ENCODE results near the gene NUDT14.

NUDT14 gene

DNA sequence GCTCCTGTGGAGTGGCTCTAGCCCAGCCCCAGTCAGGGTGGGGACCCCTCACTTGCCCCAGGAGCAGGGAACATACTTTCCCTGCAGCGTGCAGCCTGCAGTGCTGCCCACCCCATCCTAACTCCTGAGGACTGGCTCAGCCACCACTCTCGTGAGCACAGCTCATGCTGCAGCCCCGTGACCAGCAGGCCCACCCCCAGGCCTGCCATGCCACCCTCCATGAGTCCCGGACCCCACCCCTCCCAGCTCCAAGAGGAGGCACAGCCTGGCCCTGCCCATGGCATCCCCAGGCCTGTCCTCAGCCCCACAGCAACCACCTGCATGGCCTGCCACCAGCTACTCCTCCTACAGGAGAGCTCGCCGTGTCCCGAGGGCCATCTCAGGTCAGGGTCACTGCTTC lies 8.6 kb downstream of the NUDT14 start:
- H3K27ac ChIP-seq (ENCODE audit: low read length): no peak overlapping the region
- H3K4me1 ChIP-seq (ENCODE audit: low read length): peaks cover 12% of the 10 kb centered on the region; the same call in 1 of the 2 replicates
- H2AFZ ChIP-seq (ENCODE audit: low read depth, low read length): no peak overlapping the region
- no peak overlapping the region for H3K4me3 ChIP-seq (ENCODE audit: low read length)
- no peaks in the 10 kb centered on the region for H4K20me1 ChIP-seq (ENCODE audit: insufficient read depth, low read length)
- no peak for TF ChIP-seq EZH2phosphoT487 (IDR thresholded peaks at IDR 0.05; ENCODE audit: low read depth)
- TF ChIP-seq, protein P1, sequence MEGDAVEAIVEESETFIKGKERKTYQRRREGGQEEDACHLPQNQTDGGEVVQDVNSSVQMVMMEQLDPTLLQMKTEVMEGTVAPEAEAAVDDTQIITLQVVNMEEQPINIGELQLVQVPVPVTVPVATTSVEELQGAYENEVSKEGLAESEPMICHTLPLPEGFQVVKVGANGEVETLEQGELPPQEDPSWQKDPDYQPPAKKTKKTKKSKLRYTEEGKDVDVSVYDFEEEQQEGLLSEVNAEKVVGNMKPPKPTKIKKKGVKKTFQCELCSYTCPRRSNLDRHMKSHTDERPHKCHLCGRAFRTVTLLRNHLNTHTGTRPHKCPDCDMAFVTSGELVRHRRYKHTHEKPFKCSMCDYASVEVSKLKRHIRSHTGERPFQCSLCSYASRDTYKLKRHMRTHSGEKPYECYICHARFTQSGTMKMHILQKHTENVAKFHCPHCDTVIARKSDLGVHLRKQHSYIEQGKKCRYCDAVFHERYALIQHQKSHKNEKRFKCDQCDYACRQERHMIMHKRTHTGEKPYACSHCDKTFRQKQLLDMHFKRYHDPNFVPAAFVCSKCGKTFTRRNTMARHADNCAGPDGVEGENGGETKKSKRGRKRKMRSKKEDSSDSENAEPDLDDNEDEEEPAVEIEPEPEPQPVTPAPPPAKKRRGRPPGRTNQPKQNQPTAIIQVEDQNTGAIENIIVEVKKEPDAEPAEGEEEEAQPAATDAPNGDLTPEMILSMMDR (IDR thresholded peaks at IDR 0.05; ENCODE audit: low read depth, low read length): no peak
- H3K9ac ChIP-seq (ENCODE audit: low read length): no peak overlapping the region
- H3K27me3 ChIP-seq (ENCODE audit: low read depth, low read length): peaks cover 9% of the 10 kb centered on the region
- H3K36me3 ChIP-seq (replicated peaks; ENCODE audit: low read depth, low read length): no peaks in the 10 kb centered on the region
- H3K9me3 ChIP-seq (ENCODE audit: insufficient read depth, low read length): no peaks in the 10 kb centered on the region
- no peak overlapping the region for H3K4me2 ChIP-seq (ENCODE audit: low read length)
- no peaks in the 10 kb centered on the region for H3K79me2 ChIP-seq (ENCODE audit: low read length)

DNA sequence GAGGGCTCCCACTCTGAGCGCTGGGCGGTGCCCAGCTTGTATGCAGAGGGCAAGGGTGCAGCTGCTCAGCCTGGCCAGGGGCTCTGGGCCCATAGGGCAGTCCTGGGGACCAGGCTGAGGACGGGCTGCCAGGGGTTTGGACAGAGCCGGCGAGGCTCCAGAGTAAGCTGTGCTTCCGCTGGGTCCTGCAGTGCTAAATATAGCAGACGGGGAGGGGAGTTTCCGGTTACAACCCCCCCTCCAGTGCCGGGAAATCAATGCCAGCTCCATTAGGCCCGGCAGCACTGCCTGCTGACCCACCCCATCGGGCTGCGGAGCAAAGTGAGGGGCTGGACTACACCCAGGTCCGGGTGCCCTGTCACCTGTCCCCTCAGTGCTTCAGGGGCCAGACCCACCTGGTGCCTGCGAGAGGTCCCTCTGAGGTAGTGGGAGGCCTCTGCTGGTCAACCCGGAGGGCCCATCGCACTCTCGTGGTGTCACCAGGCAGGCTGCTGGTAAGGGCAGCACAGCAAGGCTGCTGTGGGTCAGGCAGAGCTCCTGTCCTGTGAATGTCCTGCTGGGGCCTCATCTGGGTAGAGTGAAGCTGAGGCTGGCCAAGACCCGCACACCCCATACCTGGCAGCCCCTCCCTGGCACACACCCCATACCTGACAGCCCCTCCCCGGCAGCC lies 10.0 kb downstream of the NUDT14 start:
- H3K36me3 ChIP-seq (replicated peaks; ENCODE audit: low read depth, low read length): no peaks in the 10 kb centered on the region
- H3K27me3 ChIP-seq (ENCODE audit: low read depth, low read length): peaks cover 9% of the 10 kb centered on the region
- TF ChIP-seq, protein P1 (IDR thresholded peaks at IDR 0.05; ENCODE audit: low read depth, low read length): no peak
- no peak for TF ChIP-seq EZH2phosphoT487 (IDR thresholded peaks at IDR 0.05; ENCODE audit: low read depth)
- H3K4me1 ChIP-seq (ENCODE audit: low read length): peaks cover 10% of the 10 kb centered on the region; the same call in 1 of the 2 replicates
- no peak overlapping the region for H3K27ac ChIP-seq (ENCODE audit: low read length)
- H3K4me2 ChIP-seq (ENCODE audit: low read length): no peak overlapping the region
- H3K9ac ChIP-seq (ENCODE audit: low read length): no peak overlapping the region
- H3K4me3 ChIP-seq (ENCODE audit: low read length): no peak overlapping the region
- H2AFZ ChIP-seq (ENCODE audit: low read depth, low read length): no peak overlapping the region
- H3K79me2 ChIP-seq (ENCODE audit: low read length): no peaks in the 10 kb centered on the region
- no peaks in the 10 kb centered on the region for H4K20me1 ChIP-seq (ENCODE audit: insufficient read depth, low read length)
- no peaks in the 10 kb centered on the region for H3K9me3 ChIP-seq (ENCODE audit: insufficient read depth, low read length)

DNA sequence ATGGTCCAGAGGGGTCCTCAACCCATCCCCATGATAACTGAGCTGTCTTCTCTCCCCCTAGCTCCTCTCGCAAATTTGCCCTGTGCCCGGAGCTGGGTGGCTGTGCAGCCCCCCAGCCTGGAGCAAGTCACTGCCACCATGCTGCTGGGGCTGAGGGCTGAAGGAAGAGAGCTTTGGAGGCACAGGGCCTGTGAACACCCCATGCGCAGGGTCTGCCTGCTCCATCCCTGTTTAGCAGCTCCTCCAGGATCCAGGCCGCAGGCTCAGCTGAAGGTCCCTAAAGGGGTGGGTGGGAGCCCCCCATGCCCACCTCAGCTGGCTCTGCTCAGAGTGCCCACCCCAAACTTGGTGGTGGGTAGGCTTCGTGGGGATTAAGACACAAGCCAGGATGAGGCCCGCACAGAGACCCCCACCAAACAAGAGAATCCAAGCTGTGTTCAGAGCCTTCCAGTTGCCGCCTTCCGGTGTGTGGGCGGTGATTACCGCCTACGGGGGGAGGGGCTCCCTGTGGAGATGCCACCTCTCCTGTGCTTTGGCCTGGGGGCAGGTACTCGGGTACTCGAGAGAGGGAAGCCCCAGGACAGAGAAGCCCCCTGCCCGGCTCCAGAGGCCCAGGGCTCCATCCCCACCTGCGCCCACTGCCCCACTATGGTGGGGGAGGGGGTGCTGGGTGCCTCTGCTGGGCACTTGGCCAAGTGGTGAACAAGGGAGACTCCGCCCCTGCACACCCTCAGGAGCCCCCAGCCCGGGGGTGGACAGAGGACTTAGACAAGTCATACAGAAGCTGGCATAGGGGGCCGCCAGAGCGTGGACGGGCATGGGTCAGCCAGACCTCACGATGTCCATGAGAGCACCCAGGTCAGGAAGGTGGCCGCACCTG lies 11.1 kb downstream of the NUDT14 start:
- Histone ChIP-seq H3K4me1 (ENCODE audit: low read length) (peaks cover 6% of the 10 kb centered on the region; the same call in 1 of the 2 replicates), H2AFZ (ENCODE audit: low read depth, low read length) (no peak overlapping the region), H3K79me2 (ENCODE audit: low read length) (no peaks in the 10 kb centered on the region), H4K20me1 (ENCODE audit: insufficient read depth, low read length) (no peaks in the 10 kb centered on the region), H3K27ac (ENCODE audit: low read length) (no peak overlapping the region), H3K4me2 (ENCODE audit: low read length) (no peak overlapping the region), H3K36me3 (replicated peaks; ENCODE audit: low read depth, low read length) (no peaks in the 10 kb centered on the region), H3K4me3 (ENCODE audit: low read length) (no peak overlapping the region), H3K27me3 (ENCODE audit: low read depth, low read length) (peaks cover 9% of the 10 kb centered on the region), H3K9ac (ENCODE audit: low read length) (no peak overlapping the region), H3K9me3 (ENCODE audit: insufficient read depth, low read length) (no peaks in the 10 kb centered on the region)
- no peak for TF ChIP-seq EZH2phosphoT487 (IDR thresholded peaks at IDR 0.05; ENCODE audit: low read depth)
- TF ChIP-seq, protein P1 (IDR thresholded peaks at IDR 0.05; ENCODE audit: low read depth, low read length): no peak

DNA sequence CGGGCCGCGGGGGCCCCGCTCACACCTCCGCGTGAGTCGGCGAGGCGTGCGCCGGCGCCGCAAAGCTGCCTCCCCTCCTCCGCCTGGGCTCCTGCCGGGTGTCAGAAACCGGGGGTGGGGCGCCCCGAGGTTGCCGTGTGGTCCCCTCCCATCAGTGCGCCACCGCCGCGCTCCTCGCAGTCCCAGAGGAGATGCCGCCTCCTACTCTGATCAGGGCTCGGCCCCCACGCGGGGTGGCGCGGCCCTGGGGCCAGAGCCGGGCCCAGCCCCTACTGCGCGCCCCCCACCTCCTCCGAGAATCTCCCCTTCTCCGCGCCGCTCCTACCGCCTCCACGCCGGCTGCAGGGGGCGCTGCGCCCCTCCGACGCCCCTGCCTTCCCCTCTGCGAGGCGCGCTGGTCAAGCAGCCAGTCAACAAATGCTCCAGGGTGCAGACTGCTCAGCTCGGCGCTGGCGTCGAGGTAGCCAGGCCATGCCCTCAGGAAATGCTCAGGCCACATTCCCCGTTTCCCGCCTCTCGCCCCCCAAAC lies 12.1 kb downstream of the NUDT14 start:
- H3K9me3 ChIP-seq (ENCODE audit: insufficient read depth, low read length): no peaks in the 10 kb centered on the region
- no peaks in the 10 kb centered on the region for H4K20me1 ChIP-seq (ENCODE audit: insufficient read depth, low read length)
- no peaks in the 10 kb centered on the region for H3K4me1 ChIP-seq (ENCODE audit: low read length)
- H3K79me2 ChIP-seq (ENCODE audit: low read length): no peaks in the 10 kb centered on the region
- no peak overlapping the region for H3K4me3 ChIP-seq (ENCODE audit: low read length)
- no peak overlapping the region for H3K4me2 ChIP-seq (ENCODE audit: low read length)
- no peaks in the 10 kb centered on the region for H3K36me3 ChIP-seq (replicated peaks; ENCODE audit: low read depth, low read length)
- no peak overlapping the region for H3K9ac ChIP-seq (ENCODE audit: low read length)
- no peak for TF ChIP-seq EZH2phosphoT487 (IDR thresholded peaks at IDR 0.05; ENCODE audit: low read depth)
- TF ChIP-seq, protein P1 (IDR thresholded peaks at IDR 0.05; ENCODE audit: low read depth, low read length): peak; percentile 24
- peaks cover 9% of the 10 kb centered on the region for H3K27me3 ChIP-seq (ENCODE audit: low read depth, low read length)
- no peak overlapping the region for H2AFZ ChIP-seq (ENCODE audit: low read depth, low read length)
- H3K27ac ChIP-seq (ENCODE audit: low read length): no peak overlapping the region

All from OCI-LY3 (cell line).